Measurements from ENCODE around the gene PLET1. TPM values are rescaled to one million over a fixed set of nuclear protein-coding genes. Genes with fewer than 3 reads are reported as not detected.

Gene PLET1
- total and polyA plus RNA-seq, 2 of the 8 experiments (the other 6 are each of a cell fraction or from before 2014, with no cell fraction given): not detected

DNA sequence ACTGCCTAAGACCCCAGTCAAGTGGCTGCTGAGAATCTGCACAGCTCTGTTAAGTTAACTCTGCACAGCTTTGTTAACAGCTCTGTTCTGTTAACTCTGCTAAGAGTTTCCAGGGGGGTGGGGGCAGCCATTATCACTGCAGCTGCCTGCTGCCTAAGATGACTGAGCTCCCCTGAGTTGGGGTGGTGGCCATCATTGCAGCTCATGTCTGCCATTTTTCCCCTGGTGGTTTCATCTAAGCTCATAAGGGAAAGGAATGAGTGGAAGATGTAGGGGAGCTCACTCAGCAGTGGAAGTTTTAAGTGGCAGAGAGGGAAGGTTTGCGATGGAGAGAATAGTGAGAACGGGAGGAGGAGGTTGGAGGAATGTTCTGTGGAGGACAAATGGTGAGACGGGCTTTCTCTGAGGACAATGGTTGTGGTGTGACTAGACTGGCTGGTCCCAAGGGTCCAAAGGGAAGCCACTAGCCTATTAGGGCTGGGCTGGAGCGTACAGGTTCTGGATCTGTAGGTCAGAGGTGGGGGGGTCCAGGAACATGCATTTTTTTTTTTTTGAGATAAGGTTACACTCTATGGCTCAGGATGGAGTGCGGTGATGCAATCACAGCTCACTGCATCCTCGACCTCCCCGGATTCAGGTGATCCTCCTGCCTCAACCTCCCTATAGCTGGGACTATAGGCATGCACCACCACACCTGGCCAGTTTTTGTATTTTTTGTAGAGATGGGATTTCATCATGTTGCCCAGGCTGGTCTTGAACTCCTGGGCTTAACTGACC lies 13.5 kb upstream of the PLET1 start:
- no peaks in the 10 kb centered on the region for H4K20me1 ChIP-seq (replicated peaks in 1 of 2; ENCODE audit: control insufficient read depth in 1 of 2, insufficient read depth in 2 of 2, low read length in 2 of 2)
- H4K8ac ChIP-seq (ENCODE audit: extremely low read depth, insufficient read depth, low read length): no peak overlapping the region
- no peak for FAIRE-seq

More for the DNA sequence above, 13.5 kb upstream of the PLET1 start:
- no peak overlapping the region for H3K14ac ChIP-seq (ENCODE audit: insufficient read length)
- H3K4me1 ChIP-seq (replicated peaks in 1 of 4; ENCODE audit: control insufficient read depth in 3 of 4, insufficient read depth in 4 of 4, low read length in 3 of 4): no peaks in the 10 kb centered on the region; a peak in 1 of 7 replicates
- H3K27me3 ChIP-seq (replicated peaks in 1 of 4; ENCODE audit: control insufficient read depth in 3 of 4, extremely low read depth in 1 of 4, insufficient read depth in 3 of 4, low read length in 3 of 4): no peaks in the 10 kb centered on the region
- CTCF ChIA-PET (ENCODE audit: partially characterized antibody): interaction anchor here (0.6 to 2.2 kb wide), 11 partner anchors 9 to 510 kb away, joined by 3 to 13 read pairs (median 3); partner anchors contain the start of gene PTS
- no peaks in the 10 kb centered on the region for H3K36me3 ChIP-seq (ENCODE audit: control insufficient read depth in 2 of 4, insufficient read depth in 4 of 4, low read length in 3 of 4)
- no peak overlapping the region for H3K23ac ChIP-seq (ENCODE audit: insufficient read length)
- no peaks in the 10 kb centered on the region; the same call in 1 of the 2 replicates for H3K23me2 ChIP-seq (ENCODE audit: low read depth, low read length)
- peak overlapping the region; percentile 10 for H3K56ac ChIP-seq (replicated peaks; ENCODE audit: insufficient read length, low read depth, low read length)
- H4K91ac ChIP-seq (replicated peaks; ENCODE audit: insufficient read length, low read length): no peak overlapping the region
- no peaks in the 10 kb centered on the region for H3K79me1 ChIP-seq (ENCODE audit: low read depth, low read length)
- H3K9ac ChIP-seq (replicated peaks in 1 of 4; ENCODE audit: extremely low read depth in 1 of 4, low read depth in 3 of 4, low read length in 3 of 4): no peak overlapping the region
- no peak overlapping the region for H2BK20ac ChIP-seq (ENCODE audit: low read length)
- no peak overlapping the region for H4K5ac ChIP-seq (ENCODE audit: insufficient read length, low read depth, low read length)
- no peak overlapping the region for H3K18ac ChIP-seq (ENCODE audit: extremely low read depth, low read length)
- H3K4me3 ChIP-seq (ENCODE audit: extremely low read depth in 1 of 4, insufficient read depth in 2 of 4, low read depth in 3 of 4, low read length in 4 of 4): no peak overlapping the region
- no peaks in the 10 kb centered on the region for H3K79me2 ChIP-seq (ENCODE audit: control insufficient read depth in 1 of 2, insufficient read depth in 2 of 2, low read length in 2 of 2)
- no peak overlapping the region for H3K4ac ChIP-seq (replicated peaks; ENCODE audit: insufficient read length, low read depth, low read length)
- H2AK5ac ChIP-seq (ENCODE audit: low read depth, low read length): no peak overlapping the region
- no peak overlapping the region for H2AFZ ChIP-seq (ENCODE audit: low read length)
- no peak overlapping the region for H3K4me2 ChIP-seq (ENCODE audit: insufficient read depth in 1 of 2, low read depth in 2 of 2, low read length in 2 of 2)
- H2BK12ac ChIP-seq (ENCODE audit: low read depth, low read length): no peak overlapping the region
- POLR2A ChIA-PET (ENCODE audit: partially characterized antibody): interaction anchor here (1.0 kb wide), 1 partner anchor 9 kb away, joined by 3 read pairs; no protein-coding TSS in a partner anchor
- no peak for DNase-seq (ENCODE audit: low read depth in 1 of 2, low spot score in 2 of 2)
- 90 to 100% methylated on average over 2 to 7 of the region's 7 CpGs for WGBS, 2 experiments (ENCODE audit: extremely low coverage in 1 of 2, insufficient coverage in 1 of 2, insufficient read length in 1 of 2, insufficient replicate concordance in 2 of 2, low coverage in 1 of 2, low lambda C conversion rate in 2 of 2, missing lambda C conversion rate in 1 of 2)
- TF ChIP-seq SRF (IDR thresholded peaks at IDR 0.05; ENCODE audit: low read depth, low read length): no peak
- TF ChIP-seq, protein P1, sequence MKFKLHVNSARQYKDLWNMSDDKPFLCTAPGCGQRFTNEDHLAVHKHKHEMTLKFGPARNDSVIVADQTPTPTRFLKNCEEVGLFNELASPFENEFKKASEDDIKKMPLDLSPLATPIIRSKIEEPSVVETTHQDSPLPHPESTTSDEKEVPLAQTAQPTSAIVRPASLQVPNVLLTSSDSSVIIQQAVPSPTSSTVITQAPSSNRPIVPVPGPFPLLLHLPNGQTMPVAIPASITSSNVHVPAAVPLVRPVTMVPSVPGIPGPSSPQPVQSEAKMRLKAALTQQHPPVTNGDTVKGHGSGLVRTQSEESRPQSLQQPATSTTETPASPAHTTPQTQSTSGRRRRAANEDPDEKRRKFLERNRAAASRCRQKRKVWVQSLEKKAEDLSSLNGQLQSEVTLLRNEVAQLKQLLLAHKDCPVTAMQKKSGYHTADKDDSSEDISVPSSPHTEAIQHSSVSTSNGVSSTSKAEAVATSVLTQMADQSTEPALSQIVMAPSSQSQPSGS (IDR thresholded peaks at IDR 0.05; ENCODE audit: low read length): no peak
- TF ChIP-seq SIRT6 (IDR thresholded peaks at IDR 0.05; ENCODE audit: low read length): no peak
- no peak for TF ChIP-seq SP4 (IDR thresholded peaks at IDR 0.05; ENCODE audit: low read length)
- no peak for TF ChIP-seq SUZ12 (IDR thresholded peaks at IDR 0.05; ENCODE audit: low read length)
- TF ChIP-seq, protein P2, sequence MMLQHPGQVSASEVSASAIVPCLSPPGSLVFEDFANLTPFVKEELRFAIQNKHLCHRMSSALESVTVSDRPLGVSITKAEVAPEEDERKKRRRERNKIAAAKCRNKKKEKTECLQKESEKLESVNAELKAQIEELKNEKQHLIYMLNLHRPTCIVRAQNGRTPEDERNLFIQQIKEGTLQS (IDR thresholded peaks at IDR 0.05; ENCODE audit: insufficient read depth, low read depth, low read length): no peak
- TF ChIP-seq CEBPB (IDR thresholded peaks at IDR 0.05; ENCODE audit: low read depth, low read length): no peak
- no peak for TF ChIP-seq NRF1 (IDR thresholded peaks at IDR 0.05; ENCODE audit: low read depth, low read length)
- no peak for TF ChIP-seq CREB1 (IDR thresholded peaks at IDR 0.05)
- H3K9me3 ChIP-seq (ENCODE audit: insufficient read depth in 2 of 2, low read depth in 1 of 2, low read length in 1 of 2): no peaks in the 10 kb centered on the region
- no peak overlapping the region for H2BK120ac ChIP-seq (replicated peaks; ENCODE audit: low read depth, low read length)
- no peak overlapping the region for H2BK15ac ChIP-seq (ENCODE audit: low read length)
- no peak overlapping the region for H3K27ac ChIP-seq (ENCODE audit: low read depth, low read length)
- H2BK5ac ChIP-seq (ENCODE audit: low read depth, low read length): no peak overlapping the region
